ENCODE data around the gene A1CF.

GRCh38 chr10:50876429-50876828 lies 9.0 kb downstream of the A1CF start:
- no peak for TF ChIP-seq CTCF (IDR thresholded peaks at IDR 0.05; ENCODE audit: poor library complexity)
- no peak for TF ChIP-seq EZH2 (IDR thresholded peaks at IDR 0.05; ENCODE audit: borderline replicate concordance)

Measured in hepatocyte (in vitro differentiated cells).